ENCODE results near the gene LRRC8E.
A peak's percentile ranks its signal among the peaks of the same experiment; 100 is the strongest.

LRRC8E gene

GRCh38 chr19:7888145-7888825 is at the start of gene LRRC8E:
LRRC8E (plus strand) TSS chr19:7888510; CDS start chr19:7895604, 7,094 bp downstream.
- Histone ChIP-seq H3K27ac (ENCODE audit: low read depth in 2 of 2, low read length in 2 of 2) (no peak within 1 kb of the TSS), H3K27me3 (ENCODE audit: control insufficient read depth in 2 of 2, insufficient read depth in 2 of 2, low read length in 2 of 2) (peaks cover 0 to 9% of the 10 kb centered on the region in 2 donors), H3K9me3 (ENCODE audit: control insufficient read depth in 2 of 2, low read length in 2 of 2) (no peaks in the 10 kb centered on the region), H3K36me3 (ENCODE audit: control insufficient read depth in 2 of 2, insufficient read depth in 2 of 2, low read length in 2 of 2) (no peaks in the 10 kb centered on the region), H3K4me3 (ENCODE audit: low read length in 2 of 2) (peak within 1 kb of the TSS; percentile 37 to 60), H3K4me1 (ENCODE audit: control insufficient read depth in 2 of 2, insufficient read depth in 2 of 2, low read length in 2 of 2) (peaks cover 0 to 3% of the 10 kb centered on the region in 2 donors), H3K9ac (ENCODE audit: low read depth in 1 of 2, low read length in 2 of 2) (peak within 1 kb of the TSS; percentile 34 to 76)

DNA sequence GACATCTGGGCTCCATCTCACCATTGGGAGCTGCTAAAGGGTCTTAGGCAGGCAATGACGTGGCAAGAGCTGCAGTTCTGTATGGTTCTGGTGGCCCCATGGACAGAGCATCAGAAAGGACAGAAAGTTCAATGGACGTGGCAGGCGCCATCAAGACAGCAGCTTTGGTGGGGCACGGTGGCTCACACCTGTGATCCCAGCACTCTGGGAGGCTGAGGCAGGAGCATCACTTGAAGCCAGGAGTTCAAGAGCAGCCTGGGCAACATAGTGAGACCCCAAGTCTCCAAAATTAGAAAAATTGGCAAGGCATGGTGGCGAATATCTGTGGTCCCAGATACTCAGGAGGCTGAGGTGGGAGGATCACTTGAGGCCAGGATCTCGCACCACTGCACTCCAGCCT is 48.8 kb upstream of the LRRC8E start:
- Histone ChIP-seq H3K27me3 (ENCODE audit: control insufficient read depth in 2 of 2, insufficient read depth in 2 of 2, low read length in 2 of 2) (no peaks in the 10 kb centered on the region), H3K4me1 (ENCODE audit: control insufficient read depth in 2 of 2, insufficient read depth in 2 of 2, low read length in 2 of 2) (peaks cover 0 to 2% of the 10 kb centered on the region in 2 donors), H3K4me3 (ENCODE audit: low read length in 2 of 2) (no peak overlapping the region), H3K9me3 (ENCODE audit: control insufficient read depth in 2 of 2, low read length in 2 of 2) (no peaks in the 10 kb centered on the region), H3K9ac (ENCODE audit: low read depth in 1 of 2, low read length in 2 of 2) (no peak overlapping the region), H3K36me3 (ENCODE audit: control insufficient read depth in 2 of 2, insufficient read depth in 2 of 2, low read length in 2 of 2) (no peaks in the 10 kb centered on the region), H3K27ac (ENCODE audit: low read depth in 2 of 2, low read length in 2 of 2) (no peak overlapping the region)

- Histone ChIP-seq H3K9ac (ENCODE audit: low read depth in 1 of 2, low read length in 2 of 2) (no peak overlapping the region), H3K4me1 (ENCODE audit: control insufficient read depth in 2 of 2, insufficient read depth in 2 of 2, low read length in 2 of 2) (no peaks in the 10 kb centered on the region), H3K9me3 (ENCODE audit: control insufficient read depth in 2 of 2, low read length in 2 of 2) (no peaks in the 10 kb centered on the region), H3K36me3 (ENCODE audit: control insufficient read depth in 2 of 2, insufficient read depth in 2 of 2, low read length in 2 of 2) (no peaks in the 10 kb centered on the region), H3K27ac (ENCODE audit: low read depth in 2 of 2, low read length in 2 of 2) (no peak overlapping the region), H3K27me3 (ENCODE audit: control insufficient read depth in 2 of 2, insufficient read depth in 2 of 2, low read length in 2 of 2) (no peaks in the 10 kb centered on the region), H3K4me3 (ENCODE audit: low read length in 2 of 2) (no peak overlapping the region)
Observed at GRCh38 chr19:7840629-7841028, 47.7 kb upstream of the LRRC8E start.

- Histone ChIP-seq H3K9ac (ENCODE audit: low read depth in 1 of 2, low read length in 2 of 2) (no peak overlapping the region), H3K9me3 (ENCODE audit: control insufficient read depth in 2 of 2, low read length in 2 of 2) (no peaks in the 10 kb centered on the region), H3K27ac (ENCODE audit: low read depth in 2 of 2, low read length in 2 of 2) (no peak overlapping the region), H3K4me3 (ENCODE audit: low read length in 2 of 2) (no peak overlapping the region), H3K4me1 (ENCODE audit: control insufficient read depth in 2 of 2, insufficient read depth in 2 of 2, low read length in 2 of 2) (no peaks in the 10 kb centered on the region), H3K36me3 (ENCODE audit: control insufficient read depth in 2 of 2, insufficient read depth in 2 of 2, low read length in 2 of 2) (no peaks in the 10 kb centered on the region), H3K27me3 (ENCODE audit: control insufficient read depth in 2 of 2, insufficient read depth in 2 of 2, low read length in 2 of 2) (no peaks in the 10 kb centered on the region)
Observed at GRCh38 chr19:7841751-7842660, 46.3 kb upstream of the LRRC8E start.

- no peaks in the 10 kb centered on the region for H3K9me3 ChIP-seq (ENCODE audit: control insufficient read depth in 2 of 2, low read length in 2 of 2)
- H3K27ac ChIP-seq (ENCODE audit: low read depth in 2 of 2, low read length in 2 of 2): no peak overlapping the region
- H3K4me3 ChIP-seq (ENCODE audit: low read length in 2 of 2): no peak overlapping the region
- H3K36me3 ChIP-seq (ENCODE audit: control insufficient read depth in 2 of 2, insufficient read depth in 2 of 2, low read length in 2 of 2): no peaks in the 10 kb centered on the region
- H3K4me1 ChIP-seq (ENCODE audit: control insufficient read depth in 2 of 2, insufficient read depth in 2 of 2, low read length in 2 of 2): no peaks in the 10 kb centered on the region
- no peaks in the 10 kb centered on the region for H3K27me3 ChIP-seq (ENCODE audit: control insufficient read depth in 2 of 2, insufficient read depth in 2 of 2, low read length in 2 of 2)
- H3K9ac ChIP-seq (ENCODE audit: low read depth in 1 of 2, low read length in 2 of 2): no peak overlapping the region
Observed at GRCh38 chr19:7842661-7843294, 45.5 kb upstream of the LRRC8E start.

GRCh38 chr19:7843521-7843920 is 44.8 kb upstream of the LRRC8E start:
- Histone ChIP-seq H3K9me3 (ENCODE audit: control insufficient read depth in 2 of 2, low read length in 2 of 2) (no peaks in the 10 kb centered on the region), H3K4me1 (ENCODE audit: control insufficient read depth in 2 of 2, insufficient read depth in 2 of 2, low read length in 2 of 2) (no peaks in the 10 kb centered on the region), H3K4me3 (ENCODE audit: low read length in 2 of 2) (no peak overlapping the region), H3K9ac (ENCODE audit: low read depth in 1 of 2, low read length in 2 of 2) (no peak overlapping the region), H3K27ac (ENCODE audit: low read depth in 2 of 2, low read length in 2 of 2) (no peak overlapping the region), H3K36me3 (ENCODE audit: control insufficient read depth in 2 of 2, insufficient read depth in 2 of 2, low read length in 2 of 2) (no peaks in the 10 kb centered on the region), H3K27me3 (ENCODE audit: control insufficient read depth in 2 of 2, insufficient read depth in 2 of 2, low read length in 2 of 2) (no peaks in the 10 kb centered on the region)

DNA sequence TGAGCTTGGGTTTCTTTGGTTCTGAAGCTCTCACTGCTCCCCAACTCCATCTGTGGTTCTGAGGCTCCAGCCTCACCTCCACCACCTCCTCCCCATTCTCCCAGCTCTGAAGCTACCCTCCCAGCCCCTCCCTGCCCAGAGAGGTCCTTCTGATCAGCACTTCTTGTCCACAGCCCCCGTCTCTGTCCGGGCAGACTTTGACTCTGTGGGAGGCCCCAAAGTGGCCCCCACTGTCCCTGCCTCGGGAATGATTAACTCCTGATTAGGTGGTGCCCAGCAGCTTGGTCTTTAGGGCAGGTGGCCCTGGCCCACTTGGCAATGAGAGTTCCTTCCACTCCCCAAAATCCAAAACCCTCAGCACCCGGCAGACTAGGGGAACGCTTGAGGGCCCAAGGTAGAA is 43.9 kb upstream of the LRRC8E start:
- H3K27me3 ChIP-seq (ENCODE audit: control insufficient read depth in 2 of 2, insufficient read depth in 2 of 2, low read length in 2 of 2): no peaks in the 10 kb centered on the region
- H3K36me3 ChIP-seq (ENCODE audit: control insufficient read depth in 2 of 2, insufficient read depth in 2 of 2, low read length in 2 of 2): no peaks in the 10 kb centered on the region
- H3K27ac ChIP-seq (ENCODE audit: low read depth in 2 of 2, low read length in 2 of 2): no peak overlapping the region
- no peaks in the 10 kb centered on the region for H3K4me1 ChIP-seq (ENCODE audit: control insufficient read depth in 2 of 2, insufficient read depth in 2 of 2, low read length in 2 of 2)
- no peak overlapping the region for H3K9ac ChIP-seq (ENCODE audit: low read depth in 1 of 2, low read length in 2 of 2)
- H3K9me3 ChIP-seq (ENCODE audit: control insufficient read depth in 2 of 2, low read length in 2 of 2): no peaks in the 10 kb centered on the region
- H3K4me3 ChIP-seq (ENCODE audit: low read length in 2 of 2): no peak overlapping the region

GRCh38 chr19:7844951-7845350 is 43.4 kb upstream of the LRRC8E start:
- H3K9ac ChIP-seq (ENCODE audit: low read depth in 1 of 2, low read length in 2 of 2): no peak overlapping the region
- no peak overlapping the region for H3K27ac ChIP-seq (ENCODE audit: low read depth in 2 of 2, low read length in 2 of 2)
- no peak overlapping the region for H3K4me3 ChIP-seq (ENCODE audit: low read length in 2 of 2)
- H3K4me1 ChIP-seq (ENCODE audit: control insufficient read depth in 2 of 2, insufficient read depth in 2 of 2, low read length in 2 of 2): peaks cover 0 to under 1% of the 10 kb centered on the region in 2 donors
- no peaks in the 10 kb centered on the region for H3K9me3 ChIP-seq (ENCODE audit: control insufficient read depth in 2 of 2, low read length in 2 of 2)
- no peaks in the 10 kb centered on the region for H3K36me3 ChIP-seq (ENCODE audit: control insufficient read depth in 2 of 2, insufficient read depth in 2 of 2, low read length in 2 of 2)
- no peaks in the 10 kb centered on the region for H3K27me3 ChIP-seq (ENCODE audit: control insufficient read depth in 2 of 2, insufficient read depth in 2 of 2, low read length in 2 of 2)

- H3K4me3 ChIP-seq (ENCODE audit: low read length in 2 of 2): no peak overlapping the region
- H3K9ac ChIP-seq (ENCODE audit: low read depth in 1 of 2, low read length in 2 of 2): no peak overlapping the region
- H3K36me3 ChIP-seq (ENCODE audit: control insufficient read depth in 2 of 2, insufficient read depth in 2 of 2, low read length in 2 of 2): no peaks in the 10 kb centered on the region
- no peaks in the 10 kb centered on the region for H3K9me3 ChIP-seq (ENCODE audit: control insufficient read depth in 2 of 2, low read length in 2 of 2)
- H3K4me1 ChIP-seq (ENCODE audit: control insufficient read depth in 2 of 2, insufficient read depth in 2 of 2, low read length in 2 of 2): peaks cover 0 to 3% of the 10 kb centered on the region in 2 donors
- H3K27ac ChIP-seq (ENCODE audit: low read depth in 2 of 2, low read length in 2 of 2): no peak overlapping the region
- no peaks in the 10 kb centered on the region for H3K27me3 ChIP-seq (ENCODE audit: control insufficient read depth in 2 of 2, insufficient read depth in 2 of 2, low read length in 2 of 2)
Observed at GRCh38 chr19:7845390-7846154, 42.7 kb upstream of the LRRC8E start.
